ENCODE results near the gene NHSL1. TPM values are rescaled to one million over a fixed set of nuclear protein-coding genes. Genes with fewer than 3 reads are reported as not detected.

Gene NHSL1
- total and polyA plus RNA-seq, 2 of the 8 experiments (the other 6 are each of a cell fraction or from before 2014, with no cell fraction given) = 7.2 to 32.4 TPM

DNA sequence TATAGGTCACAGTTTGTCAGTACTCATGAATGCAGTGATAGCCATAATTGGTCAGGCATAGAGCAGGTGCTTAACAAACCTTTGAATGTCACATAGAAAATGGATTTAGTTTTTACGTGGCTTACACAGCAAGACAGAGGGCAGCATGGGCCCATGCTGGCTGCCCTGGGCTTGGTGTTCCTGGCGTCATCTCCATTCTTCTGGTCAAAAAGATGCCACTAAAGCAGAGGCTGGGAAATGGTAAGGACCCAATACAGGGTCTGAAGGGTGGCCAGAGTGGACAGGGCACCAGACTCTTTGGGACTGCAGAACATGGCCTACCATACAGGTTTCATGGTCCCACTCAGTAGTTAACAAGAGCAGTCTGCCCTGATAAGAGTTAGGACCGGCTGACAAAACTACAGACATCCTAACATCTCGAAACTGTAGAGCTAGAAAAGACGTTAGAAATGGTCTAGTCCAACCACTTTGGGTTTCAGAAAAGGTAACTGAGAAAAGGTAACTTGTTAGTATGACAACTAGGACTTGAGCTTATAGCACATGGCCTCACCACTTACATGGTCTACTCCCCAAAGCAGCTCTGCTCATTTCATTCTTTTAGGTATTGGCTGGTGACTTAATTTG is 72.7 kb downstream of the NHSL1 start:
- Histone ChIP-seq H4K91ac (replicated peaks; ENCODE audit: insufficient read length, low read length) (no peak overlapping the region), H3K79me2 (ENCODE audit: control insufficient read depth in 1 of 2, insufficient read depth in 2 of 2, low read length in 2 of 2) (no peaks in the 10 kb centered on the region), H4K5ac (ENCODE audit: insufficient read length, low read depth, low read length) (no peak overlapping the region), H3K27ac (ENCODE audit: low read depth, low read length) (no peak overlapping the region), H2AK5ac (ENCODE audit: low read depth, low read length) (no peak overlapping the region), H3K27me3 (replicated peaks in 1 of 4; ENCODE audit: control insufficient read depth in 3 of 4, extremely low read depth in 1 of 4, insufficient read depth in 3 of 4, low read length in 3 of 4) (no peaks in the 10 kb centered on the region), H3K4me2 (ENCODE audit: insufficient read depth in 1 of 2, low read depth in 2 of 2, low read length in 2 of 2) (no peak overlapping the region), H3K56ac (replicated peaks; ENCODE audit: insufficient read length, low read depth, low read length) (no peak overlapping the region), H3K9me3 (ENCODE audit: insufficient read depth in 2 of 2, low read depth in 1 of 2, low read length in 1 of 2) (no peaks in the 10 kb centered on the region), H4K20me1 (replicated peaks in 1 of 2; ENCODE audit: control insufficient read depth in 1 of 2, insufficient read depth in 2 of 2, low read length in 2 of 2) (peaks cover 0 to 3% of the 10 kb centered on the region in 2 experiments), H2BK120ac (replicated peaks; ENCODE audit: low read depth, low read length) (no peak overlapping the region), H3K18ac (ENCODE audit: extremely low read depth, low read length) (no peak overlapping the region), H3K79me1 (ENCODE audit: low read depth, low read length) (no peaks in the 10 kb centered on the region; the same call in 1 of the 2 replicates), H2BK5ac (ENCODE audit: low read depth, low read length) (no peak overlapping the region), H3K23me2 (ENCODE audit: low read depth, low read length) (no peaks in the 10 kb centered on the region), H2AFZ (ENCODE audit: low read length) (no peak overlapping the region), H3K4me1 (replicated peaks in 1 of 4; ENCODE audit: control insufficient read depth in 3 of 4, insufficient read depth in 4 of 4, low read length in 3 of 4) (no peaks in the 10 kb centered on the region; a peak in 2 of 7 replicates), H2BK20ac (ENCODE audit: low read length) (no peak overlapping the region), H4K8ac (ENCODE audit: extremely low read depth, insufficient read depth, low read length) (no peak overlapping the region), H3K14ac (ENCODE audit: insufficient read length) (no peak overlapping the region), H3K4me3 (ENCODE audit: extremely low read depth in 1 of 4, insufficient read depth in 2 of 4, low read depth in 3 of 4, low read length in 4 of 4) (no peak overlapping the region), H3K4ac (replicated peaks; ENCODE audit: insufficient read length, low read depth, low read length) (no peak overlapping the region), H2BK12ac (ENCODE audit: low read depth, low read length) (no peak overlapping the region), H3K9ac (replicated peaks in 1 of 4; ENCODE audit: extremely low read depth in 1 of 4, low read depth in 3 of 4, low read length in 3 of 4) (no peak overlapping the region), H3K36me3 (ENCODE audit: control insufficient read depth in 2 of 4, insufficient read depth in 4 of 4, low read length in 3 of 4) (peaks cover 0 to 16% (median 5%) of the 10 kb centered on the region in 4 experiments; a peak in 3 of 8 replicates), H2BK15ac (ENCODE audit: low read length) (no peak overlapping the region), H3K23ac (ENCODE audit: insufficient read length) (no peak overlapping the region)
- ChIA-PET POLR2A (ENCODE audit: partially characterized antibody) (interaction anchor here (0.6 to 1.1 kb wide), 2 partner anchors 10 to 304 kb away, joined by 3 to 4 read pairs; no protein-coding TSS in a partner anchor), CTCF (ENCODE audit: partially characterized antibody) (interaction anchor here (0.9 to 11.4 kb wide), 13 partner anchors 10 to 340 kb away, joined by 3 to 192 read pairs (median 4); no protein-coding TSS in a partner anchor)
- DNase-seq (ENCODE audit: low read depth in 1 of 2, low spot score in 2 of 2) (no peak), FAIRE-seq (no peak)
- TF ChIP-seq KDM5A (IDR thresholded peaks at IDR 0.05; ENCODE audit: low read length) (no peak), RFX5 (IDR thresholded peaks at IDR 0.05; ENCODE audit: borderline replicate concordance, low read depth, low read length) (no peak), RBBP5 (IDR thresholded peaks at IDR 0.05; ENCODE audit: borderline replicate concordance, low read depth, low read length) (no peak)
- TF ChIP-seq, protein P1, sequence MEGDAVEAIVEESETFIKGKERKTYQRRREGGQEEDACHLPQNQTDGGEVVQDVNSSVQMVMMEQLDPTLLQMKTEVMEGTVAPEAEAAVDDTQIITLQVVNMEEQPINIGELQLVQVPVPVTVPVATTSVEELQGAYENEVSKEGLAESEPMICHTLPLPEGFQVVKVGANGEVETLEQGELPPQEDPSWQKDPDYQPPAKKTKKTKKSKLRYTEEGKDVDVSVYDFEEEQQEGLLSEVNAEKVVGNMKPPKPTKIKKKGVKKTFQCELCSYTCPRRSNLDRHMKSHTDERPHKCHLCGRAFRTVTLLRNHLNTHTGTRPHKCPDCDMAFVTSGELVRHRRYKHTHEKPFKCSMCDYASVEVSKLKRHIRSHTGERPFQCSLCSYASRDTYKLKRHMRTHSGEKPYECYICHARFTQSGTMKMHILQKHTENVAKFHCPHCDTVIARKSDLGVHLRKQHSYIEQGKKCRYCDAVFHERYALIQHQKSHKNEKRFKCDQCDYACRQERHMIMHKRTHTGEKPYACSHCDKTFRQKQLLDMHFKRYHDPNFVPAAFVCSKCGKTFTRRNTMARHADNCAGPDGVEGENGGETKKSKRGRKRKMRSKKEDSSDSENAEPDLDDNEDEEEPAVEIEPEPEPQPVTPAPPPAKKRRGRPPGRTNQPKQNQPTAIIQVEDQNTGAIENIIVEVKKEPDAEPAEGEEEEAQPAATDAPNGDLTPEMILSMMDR (IDR thresholded peaks at IDR 0.05; ENCODE audit: control extremely low read depth in 1 of 3, insufficient read depth in 1 of 3, low read depth in 1 of 3, low read length in 3 of 3) = no peak
- 86% methylated on average over 5 of the region's 5 CpGs; no CpG with 5 or more reads in 1 of the 2 experiments for WGBS, 2 experiments (ENCODE audit: extremely low coverage in 1 of 2, insufficient coverage in 1 of 2, insufficient read length in 1 of 2, insufficient replicate concordance in 2 of 2, low coverage in 1 of 2, low lambda C conversion rate in 2 of 2, missing lambda C conversion rate in 1 of 2)
